ENCODE data around the gene ARMCX2.
A peak's percentile ranks its signal among the peaks of the same experiment; 100 is the strongest.
"Not testable (repeated sequence)": the region's sequence is repeated elsewhere in the genome, so short reads cannot be mapped to it uniquely, and the experiment has no call there.

Gene ARMCX2

GRCh38 chrX:101659601-101660063 is at the start of gene ARMCX2:
ARMCX2 (minus strand) TSS chrX:101659850; CDS start chrX:101657588, 2,262 bp downstream.
- DNase-seq: no peak

- no peak for DNase-seq
These were observed 49.7 kb upstream of the ARMCX2 start for GRCh38 chrX:101709384-101709783.

- DNase-seq: no peak
These were observed 48.5 kb upstream of the ARMCX2 start for GRCh38 chrX:101708163-101708562.

- no peak for DNase-seq
These were observed 33.8 kb upstream of the ARMCX2 start for GRCh38 chrX:101693476-101693875.

GRCh38 chrX:101691835-101692234 is 32.2 kb upstream of the ARMCX2 start:
- peak in 1 of 3 donors; percentile 9 for DNase-seq

- no peak for DNase-seq
These were observed 26.9 kb upstream of the ARMCX2 start for GRCh38 chrX:101686574-101686973.

- DNase-seq: no peak
These were observed 26.3 kb upstream of the ARMCX2 start for GRCh38 chrX:101685923-101686322.

GRCh38 chrX:101682723-101683122 is 23.1 kb upstream of the ARMCX2 start:
- no peak for DNase-seq

GRCh38 chrX:101677028-101677427 is 17.4 kb upstream of the ARMCX2 start:
- DNase-seq: no peak

GRCh38 chrX:101676571-101676970 is 16.9 kb upstream of the ARMCX2 start:
- DNase-seq: no peak

- DNase-seq: no peak
These were observed 8.5 kb upstream of the ARMCX2 start for GRCh38 chrX:101668143-101668542.

GRCh38 chrX:101658661-101659491 is 774 bp downstream of the ARMCX2 start:
- peak; percentile 22 to 67 (median 48) for DNase-seq

- no peak for DNase-seq
These were observed 2.2 kb downstream of the ARMCX2 start for GRCh38 chrX:101657495-101657894.

GRCh38 chrX:101656817-101657216 is 2.8 kb downstream of the ARMCX2 start:
- DNase-seq: no peak

GRCh38 chrX:101655534-101655933 is 4.1 kb downstream of the ARMCX2 start:
- peak; percentile 7 to 57 (median 17) for DNase-seq

- DNase-seq: not testable (repeated sequence)
These were observed 11.9 kb downstream of the ARMCX2 start for GRCh38 chrX:101647716-101648115.

GRCh38 chrX:101642093-101642492 is 17.6 kb downstream of the ARMCX2 start:
- DNase-seq: peak in 2 of 3 donors; percentile 45 to 48

GRCh38 chrX:101639583-101639982 is 20.1 kb downstream of the ARMCX2 start:
- DNase-seq: no peak

- DNase-seq: no peak
These were observed 40.3 kb downstream of the ARMCX2 start for GRCh38 chrX:101619364-101619763.

GRCh38 chrX:101617211-101618191 is 42.1 kb downstream of the ARMCX2 start, which contains the start of gene ARMCX6:
ARMCX6 (minus strand) TSS chrX:101618000; CDS start chrX:101616620, 1,380 bp downstream.
- peak; percentile 78 to 82 (median 81) for DNase-seq

- no peak for DNase-seq
These were observed 53.9 kb downstream of the ARMCX2 start for GRCh38 chrX:101605728-101606127.
